ENCODE data around the gene PIP5K1B. TPM values are rescaled to one million over a fixed set of nuclear protein-coding genes. Genes with fewer than 3 reads are reported as not detected.

Gene PIP5K1B
- total RNA-seq, 1 experiment from 2014 or later = not detected

GRCh38 chr9:68707801-68708488 is 2.9 kb downstream of the PIP5K1B start:
- no peak for DNase-seq (ENCODE audit: low read depth)

- DNase-seq (ENCODE audit: low read depth) = no peak
Measured at GRCh38 chr9:68708513-68708912, 3.5 kb downstream of the PIP5K1B start.

GRCh38 chr9:68709291-68710110 is 4.5 kb downstream of the PIP5K1B start:
- DNase-seq (ENCODE audit: low read depth) = no peak

GRCh38 chr9:68710111-68710471 is 5.1 kb downstream of the PIP5K1B start:
- DNase-seq (ENCODE audit: low read depth) = no peak

GRCh38 chr9:68711281-68711680 is 6.2 kb downstream of the PIP5K1B start:
- DNase-seq (ENCODE audit: low read depth) = no peak

GRCh38 chr9:68711932-68712331 is 6.9 kb downstream of the PIP5K1B start:
- DNase-seq (ENCODE audit: low read depth) = no peak

GRCh38 chr9:68714416-68715180 is 9.6 kb downstream of the PIP5K1B start:
- DNase-seq (ENCODE audit: low read depth) = no peak

GRCh38 chr9:68715181-68715456 is 10.1 kb downstream of the PIP5K1B start:
- DNase-seq (ENCODE audit: low read depth) = no peak

- DNase-seq (ENCODE audit: low read depth) = no peak
Measured at GRCh38 chr9:68717552-68718443, 12.8 kb downstream of the PIP5K1B start.

GRCh38 chr9:68719847-68720246 is 14.8 kb downstream of the PIP5K1B start:
- no peak for DNase-seq (ENCODE audit: low read depth)

- no peak for DNase-seq (ENCODE audit: low read depth)
Measured at GRCh38 chr9:68720656-68721313, 15.7 kb downstream of the PIP5K1B start.

GRCh38 chr9:68721666-68722330 is 16.8 kb downstream of the PIP5K1B start:
- no peak for DNase-seq (ENCODE audit: low read depth)

GRCh38 chr9:68725070-68725469 is 20.0 kb downstream of the PIP5K1B start:
- no peak for DNase-seq (ENCODE audit: low read depth)

- no peak for DNase-seq (ENCODE audit: low read depth)
Measured at GRCh38 chr9:68726489-68726888, 21.4 kb downstream of the PIP5K1B start.

- DNase-seq (ENCODE audit: low read depth) = no peak
Measured at GRCh38 chr9:68727636-68728035, 22.6 kb downstream of the PIP5K1B start.

GRCh38 chr9:68728731-68729130 is 23.7 kb downstream of the PIP5K1B start:
- DNase-seq (ENCODE audit: low read depth) = no peak

GRCh38 chr9:68730570-68731235 is 25.7 kb downstream of the PIP5K1B start:
- DNase-seq (ENCODE audit: low read depth) = no peak

GRCh38 chr9:68731857-68732256 is 26.8 kb downstream of the PIP5K1B start:
- DNase-seq (ENCODE audit: low read depth) = no peak

GRCh38 chr9:68732405-68733020 is 27.5 kb downstream of the PIP5K1B start:
- DNase-seq (ENCODE audit: low read depth) = no peak

- DNase-seq (ENCODE audit: low read depth) = no peak
Measured at GRCh38 chr9:68733021-68733405, 28.0 kb downstream of the PIP5K1B start.

Measured in M059J (cell line).